ENCODE data around the gene PNMA5.
"Not testable (repeated sequence)": the region's sequence is repeated elsewhere in the genome, so short reads cannot be mapped to it uniquely, and the experiment has no call there.

The PNMA5 gene

DNA sequence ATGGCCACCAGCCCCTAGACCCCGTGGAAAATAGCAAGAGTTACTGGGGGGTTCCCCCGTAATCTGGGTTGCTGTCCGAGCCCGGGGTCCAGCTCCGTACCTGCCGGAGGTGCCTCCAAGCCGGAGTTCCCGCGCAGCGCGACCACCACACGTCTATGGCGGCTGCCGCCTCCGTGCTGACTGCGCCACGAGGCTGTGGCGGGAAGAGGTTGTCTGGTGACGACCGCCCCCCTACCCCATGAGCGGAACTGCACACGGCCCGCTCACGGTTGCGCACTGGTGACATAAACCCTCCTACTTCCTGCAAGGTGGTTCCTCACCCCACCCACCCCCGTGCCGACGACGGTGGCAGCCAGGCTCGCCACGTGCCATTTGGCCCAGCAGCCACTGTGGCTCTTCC lies at the start of gene PNMA5:
TSS of gene PNMA5 (minus strand) at position 184 of the 400 bp plus-strand sequence. CDS start 2,518 bp downstream, outside the sequence.
- no peak for DNase-seq (ENCODE audit: low spot score in 2 of 2)
- H3K36me3 Mint-ChIP-seq = no peaks in the 10 kb centered on the region
- H3K9me3 Mint-ChIP-seq = no peaks in the 10 kb centered on the region
- H3K4me1 Mint-ChIP-seq = peaks cover 7% of the 10 kb centered on the region
- H3K27ac Mint-ChIP-seq = no peak within 1 kb of the TSS
- ATAC-seq (ENCODE audit: low read depth) = no peak
- H3K4me3 Mint-ChIP-seq = no peak within 1 kb of the TSS
- no peaks in the 10 kb centered on the region for H3K27me3 Mint-ChIP-seq

DNA sequence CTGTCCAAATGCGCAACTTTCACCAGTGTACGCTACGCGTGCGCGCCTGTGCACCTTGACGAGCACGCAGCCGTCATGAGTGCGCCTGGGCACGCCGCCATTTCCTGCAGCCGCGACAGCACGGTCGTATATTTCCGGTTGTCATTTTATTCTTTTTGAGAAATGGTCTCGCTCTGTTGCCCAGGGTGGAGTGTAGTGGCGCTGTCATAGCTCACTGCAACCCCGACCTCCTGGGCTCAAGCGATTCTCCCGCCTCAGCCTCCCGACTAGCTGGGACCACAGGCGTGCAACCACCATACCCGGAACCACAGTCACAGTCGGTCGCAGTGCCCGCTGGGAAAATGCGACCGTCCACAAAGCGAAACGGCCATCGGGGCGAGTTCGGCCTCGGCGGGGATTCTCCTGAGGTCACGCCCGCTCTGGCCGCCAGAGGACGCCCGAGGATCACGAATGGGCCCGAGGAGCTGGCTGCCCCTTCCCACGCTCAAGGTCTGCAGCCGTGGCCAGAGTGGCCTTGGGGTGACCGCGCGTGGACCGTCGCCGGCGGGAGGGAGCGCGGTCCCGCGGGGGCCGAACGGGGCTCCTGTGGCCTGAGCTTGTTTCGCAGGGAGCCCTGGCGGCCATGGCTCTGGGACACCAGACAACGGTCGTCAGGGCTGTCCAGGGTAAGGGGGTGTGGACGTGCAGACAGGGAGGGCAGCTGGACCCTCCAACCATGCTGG lies 38.6 kb upstream of the PNMA5 start:
- no peaks in the 10 kb centered on the region for H3K4me1 Mint-ChIP-seq
- peak; percentile 60 to 70 for DNase-seq (ENCODE audit: low spot score in 2 of 2)
- H3K27ac Mint-ChIP-seq = peak overlapping the region; percentile 88
- H3K4me3 Mint-ChIP-seq = peak overlapping the region; percentile 88
- H3K9me3 Mint-ChIP-seq = no peaks in the 10 kb centered on the region
- peak; percentile 83 for ATAC-seq (ENCODE audit: low read depth)
- H3K36me3 Mint-ChIP-seq = peaks cover 8% of the 10 kb centered on the region
- no peaks in the 10 kb centered on the region for H3K27me3 Mint-ChIP-seq

DNA sequence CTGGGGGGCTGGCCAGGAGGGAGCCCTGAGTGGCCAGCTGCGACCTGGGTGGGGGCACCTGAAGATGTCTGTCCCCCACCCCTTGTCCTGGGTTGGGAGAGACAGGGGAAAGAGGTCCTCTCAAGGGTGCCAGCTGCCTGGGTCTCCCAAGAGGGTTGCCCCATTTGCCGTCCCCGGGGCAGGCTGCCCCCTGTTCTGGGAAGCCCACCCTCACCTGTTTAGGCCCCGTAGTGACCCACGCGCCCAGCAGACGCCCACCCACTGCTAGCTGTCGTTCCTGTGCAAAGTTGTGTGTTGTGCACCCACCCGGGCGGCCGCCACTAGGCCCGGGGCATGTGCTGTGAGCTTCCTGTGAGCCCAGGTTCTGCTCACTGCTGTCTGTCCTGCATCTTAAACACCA lies 36.9 kb upstream of the PNMA5 start:
- Mint-ChIP-seq H3K27me3 (no peaks in the 10 kb centered on the region), H3K27ac (no peak overlapping the region), H3K4me1 (no peaks in the 10 kb centered on the region), H3K4me3 (no peak overlapping the region), H3K36me3 (peaks cover under 1% of the 10 kb centered on the region), H3K9me3 (no peaks in the 10 kb centered on the region)
- DNase-seq (ENCODE audit: low spot score in 2 of 2) (no peak), ATAC-seq (ENCODE audit: low read depth) (no peak)

DNA sequence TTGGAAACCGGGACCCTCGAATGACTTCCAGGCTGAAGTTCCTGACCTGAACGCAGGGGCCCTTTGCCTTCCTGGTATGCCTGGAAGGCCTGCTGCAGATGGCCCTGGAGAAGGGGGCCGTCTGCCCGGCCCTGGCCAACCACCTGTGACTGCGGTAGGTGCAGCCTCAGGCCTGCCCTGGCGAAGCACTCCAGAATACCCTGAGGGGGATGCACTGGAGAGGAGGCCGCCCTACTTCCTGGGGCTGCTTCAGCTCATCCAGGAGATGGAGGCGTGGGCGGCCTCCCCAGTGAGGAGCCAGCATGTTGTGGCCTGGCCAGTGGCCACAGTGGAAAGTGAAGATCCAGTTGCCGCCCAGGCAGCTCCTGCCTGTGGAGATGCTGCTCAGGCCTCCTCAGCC lies 36.0 kb upstream of the PNMA5 start:
- Mint-ChIP-seq H3K27ac (no peak overlapping the region), H3K4me1 (no peaks in the 10 kb centered on the region), H3K9me3 (no peaks in the 10 kb centered on the region), H3K36me3 (no peaks in the 10 kb centered on the region), H3K27me3 (no peaks in the 10 kb centered on the region), H3K4me3 (no peak overlapping the region)
- ATAC-seq (ENCODE audit: low read depth) (no peak), DNase-seq (ENCODE audit: low spot score in 2 of 2) (no peak)

DNA sequence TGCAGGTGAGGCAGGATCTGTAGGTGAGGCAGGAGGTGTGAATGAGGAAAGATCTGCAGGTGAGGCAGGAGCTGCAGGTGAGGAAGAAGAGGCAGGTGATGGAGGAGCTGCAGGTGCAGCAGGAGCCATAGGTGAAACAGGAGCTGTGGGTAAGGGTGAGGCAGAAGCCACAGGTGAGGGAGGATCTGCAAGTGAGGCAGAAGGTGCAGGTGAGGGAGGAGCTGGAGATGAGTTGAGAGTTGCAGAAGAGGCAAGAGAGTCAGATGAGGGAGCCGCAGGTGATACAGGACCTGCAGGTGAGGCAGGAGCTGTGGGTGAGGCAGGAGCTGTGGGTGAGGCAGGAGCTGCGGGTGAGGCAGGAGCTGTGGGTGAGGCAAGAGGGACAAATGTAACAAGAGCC lies 35.2 kb upstream of the PNMA5 start:
- no peaks in the 10 kb centered on the region for H3K36me3 Mint-ChIP-seq
- no peak overlapping the region for H3K27ac Mint-ChIP-seq
- DNase-seq (ENCODE audit: low spot score in 2 of 2) (no peak), ATAC-seq (ENCODE audit: low read depth) (no peak)
- no peaks in the 10 kb centered on the region for H3K9me3 Mint-ChIP-seq
- H3K4me1 Mint-ChIP-seq = no peaks in the 10 kb centered on the region
- no peak overlapping the region for H3K4me3 Mint-ChIP-seq
- H3K27me3 Mint-ChIP-seq = no peaks in the 10 kb centered on the region

DNA sequence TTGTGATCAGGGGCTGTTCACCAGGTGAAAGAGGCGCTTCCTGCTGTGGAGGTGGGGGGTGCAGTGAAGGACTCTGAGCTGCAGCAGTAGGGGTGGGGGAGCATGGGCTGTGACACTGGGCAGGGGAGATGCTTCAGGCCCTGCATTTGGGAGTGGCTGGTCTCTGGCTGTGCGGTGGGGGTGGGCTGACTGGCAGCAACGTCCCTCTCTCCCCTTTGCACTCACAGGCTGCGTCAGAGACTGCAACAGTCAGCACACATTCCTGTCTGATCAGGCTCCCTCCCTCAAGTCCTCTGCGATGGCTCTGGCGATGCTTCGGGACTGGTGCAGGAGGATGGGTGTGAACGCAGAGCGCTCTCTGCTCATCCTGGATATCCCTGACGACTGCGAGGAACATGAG lies 34.6 kb upstream of the PNMA5 start:
- ATAC-seq (ENCODE audit: low read depth) = not testable (repeated sequence)

DNA sequence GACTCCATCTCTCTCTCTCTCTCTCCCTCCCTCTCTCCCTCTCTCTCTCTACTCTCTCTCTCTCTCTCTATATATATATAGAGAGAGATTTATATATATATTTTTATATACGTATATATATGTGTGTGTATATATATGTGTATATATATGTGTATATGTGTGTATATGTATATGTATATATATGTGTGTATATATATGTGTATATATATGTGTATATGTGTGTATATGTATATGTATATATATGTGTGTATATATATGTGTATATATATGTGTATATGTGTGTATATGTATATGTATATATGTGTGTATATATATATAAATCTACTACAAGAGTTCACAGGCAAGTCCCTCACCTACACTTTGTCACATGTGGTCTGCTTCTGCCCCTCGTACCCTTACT lies 32.6 kb upstream of the PNMA5 start:
- not testable (repeated sequence) for H3K36me3 Mint-ChIP-seq; H3K4me3 Mint-ChIP-seq; H3K4me1 Mint-ChIP-seq; ATAC-seq (ENCODE audit: low read depth); H3K27me3 Mint-ChIP-seq; H3K9me3 Mint-ChIP-seq; H3K27ac Mint-ChIP-seq; DNase-seq (ENCODE audit: low spot score in 2 of 2)

More for the DNA sequence above, 34.6 kb upstream of the PNMA5 start:
- not testable (repeated sequence) for H3K36me3 Mint-ChIP-seq; H3K4me3 Mint-ChIP-seq; DNase-seq (ENCODE audit: low spot score in 2 of 2); H3K27ac Mint-ChIP-seq; H3K27me3 Mint-ChIP-seq; H3K9me3 Mint-ChIP-seq; H3K4me1 Mint-ChIP-seq

DNA sequence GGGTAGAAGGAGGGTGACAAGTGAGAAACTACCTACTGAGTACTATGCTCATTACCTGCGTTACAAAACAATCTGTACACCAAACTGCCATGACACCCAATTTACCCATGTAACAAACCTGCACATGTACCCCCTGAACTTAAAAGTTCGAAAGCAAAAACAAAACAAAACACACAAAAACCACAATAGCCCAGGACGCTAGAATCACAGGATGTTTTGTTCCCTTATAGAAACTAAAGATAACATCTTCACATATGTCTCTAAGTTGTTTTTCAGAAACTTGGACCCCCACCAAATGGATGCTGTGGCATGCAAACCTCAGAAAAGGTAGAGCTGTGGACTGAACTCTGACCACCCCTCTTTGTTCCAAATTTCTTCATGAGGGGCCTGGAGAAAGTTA lies 25.2 kb upstream of the PNMA5 start:
- Mint-ChIP-seq H3K27me3 (peaks cover 7% of the 10 kb centered on the region), H3K27ac (no peak overlapping the region), H3K4me3 (no peak overlapping the region), H3K4me1 (no peaks in the 10 kb centered on the region), H3K36me3 (no peaks in the 10 kb centered on the region), H3K9me3 (no peaks in the 10 kb centered on the region)
- no peak for DNase-seq (ENCODE audit: low spot score in 2 of 2)
- ATAC-seq (ENCODE audit: low read depth) = no peak

DNA sequence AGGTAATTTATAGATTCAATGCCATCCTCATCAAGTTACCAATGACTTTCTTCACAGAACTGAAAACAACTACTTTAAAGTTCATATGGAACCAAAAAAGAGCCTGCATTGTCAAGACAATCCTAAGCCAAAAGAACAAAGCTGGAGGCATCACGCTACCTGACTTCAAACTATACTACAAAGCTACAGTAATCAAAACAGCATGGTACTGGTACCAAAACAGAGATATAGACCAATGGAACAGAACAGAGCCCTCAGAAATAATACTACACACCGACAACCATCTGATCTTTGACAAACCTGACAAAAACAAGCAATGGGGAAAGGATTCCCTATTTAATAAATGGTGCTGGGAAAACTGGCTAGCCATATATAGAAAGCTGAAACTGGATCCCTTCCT lies 23.3 kb upstream of the PNMA5 start:
- DNase-seq (ENCODE audit: low spot score in 2 of 2); ATAC-seq (ENCODE audit: low read depth); H3K27ac Mint-ChIP-seq; H3K4me1 Mint-ChIP-seq; H3K4me3 Mint-ChIP-seq; H3K36me3 Mint-ChIP-seq; H3K27me3 Mint-ChIP-seq; H3K9me3 Mint-ChIP-seq: not testable (repeated sequence)

DNA sequence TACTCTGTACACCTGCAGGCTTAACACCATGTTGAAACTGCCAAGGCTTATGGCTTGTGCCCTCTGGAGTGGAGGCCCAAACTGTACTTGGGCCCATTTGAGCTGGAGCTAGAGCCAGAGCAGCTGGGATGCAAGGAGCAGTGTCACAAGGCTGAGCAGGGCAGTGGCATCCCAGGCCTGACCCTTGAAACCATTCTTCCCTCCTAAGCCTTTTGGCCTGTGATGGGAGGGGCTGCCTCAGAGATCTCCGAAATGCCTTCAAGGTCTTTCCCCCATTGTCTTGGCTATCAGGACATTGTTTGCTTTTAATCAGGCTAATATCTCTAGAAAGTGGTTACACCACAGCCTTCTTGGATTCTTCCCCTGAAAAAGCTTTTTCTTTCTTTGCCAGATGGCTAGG lies 10.9 kb upstream of the PNMA5 start:
- no peaks in the 10 kb centered on the region for H3K4me1 Mint-ChIP-seq
- no peak overlapping the region for H3K27ac Mint-ChIP-seq
- H3K9me3 Mint-ChIP-seq = no peaks in the 10 kb centered on the region
- peaks cover 4% of the 10 kb centered on the region for H3K27me3 Mint-ChIP-seq
- H3K36me3 Mint-ChIP-seq = peaks cover 2% of the 10 kb centered on the region
- DNase-seq (ENCODE audit: low spot score in 2 of 2) (no peak), ATAC-seq (ENCODE audit: low read depth) (no peak)
- no peak overlapping the region for H3K4me3 Mint-ChIP-seq

DNA sequence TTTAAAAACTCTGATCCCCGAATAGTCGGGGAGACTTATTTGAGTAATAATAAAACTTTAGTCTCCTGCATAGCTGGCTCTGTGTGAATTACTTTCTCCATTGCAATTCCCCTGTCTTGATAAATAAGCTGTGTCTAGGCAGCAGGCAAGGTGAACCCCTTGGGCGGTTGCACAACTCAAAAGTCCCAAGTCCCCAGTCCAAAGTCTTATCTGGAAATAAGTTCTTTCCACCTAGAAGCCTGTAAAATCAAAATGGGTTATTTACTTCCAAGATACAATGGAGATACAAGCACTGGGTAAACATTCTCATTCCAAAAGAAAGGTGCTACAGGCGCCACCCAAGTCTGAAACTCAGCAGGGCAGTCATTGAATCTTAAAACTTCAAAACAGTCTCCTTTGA lies 10.1 kb upstream of the PNMA5 start:
- ATAC-seq (ENCODE audit: low read depth) (no peak), DNase-seq (ENCODE audit: low spot score in 2 of 2) (no peak)
- H3K4me1 Mint-ChIP-seq = no peaks in the 10 kb centered on the region
- H3K9me3 Mint-ChIP-seq = no peaks in the 10 kb centered on the region
- peaks cover 4% of the 10 kb centered on the region for H3K27me3 Mint-ChIP-seq
- peaks cover 2% of the 10 kb centered on the region for H3K36me3 Mint-ChIP-seq
- no peak overlapping the region for H3K4me3 Mint-ChIP-seq
- no peak overlapping the region for H3K27ac Mint-ChIP-seq

DNA sequence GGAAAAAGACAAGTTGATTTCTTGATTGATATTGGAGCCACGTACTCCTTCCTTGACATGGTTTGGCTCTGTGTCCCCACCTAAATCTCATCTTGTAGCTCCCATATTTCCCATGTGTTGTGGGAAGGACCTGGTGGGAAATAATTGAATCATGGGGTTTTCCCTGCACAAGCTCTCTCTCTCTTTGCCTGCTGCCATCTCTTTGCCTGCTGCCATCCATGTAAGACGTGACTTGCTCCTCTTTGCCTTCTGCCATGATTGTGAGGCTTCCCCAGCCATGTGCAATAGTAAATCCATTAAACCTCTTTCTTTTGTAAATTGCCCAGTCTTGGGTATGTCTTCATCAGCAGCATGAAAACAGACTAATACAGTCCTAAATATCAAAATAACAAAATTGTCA lies 8.3 kb upstream of the PNMA5 start:
- H3K4me3 Mint-ChIP-seq; H3K27me3 Mint-ChIP-seq; ATAC-seq (ENCODE audit: low read depth); H3K9me3 Mint-ChIP-seq; H3K27ac Mint-ChIP-seq; DNase-seq (ENCODE audit: low spot score in 2 of 2); H3K4me1 Mint-ChIP-seq; H3K36me3 Mint-ChIP-seq: not testable (repeated sequence)

DNA sequence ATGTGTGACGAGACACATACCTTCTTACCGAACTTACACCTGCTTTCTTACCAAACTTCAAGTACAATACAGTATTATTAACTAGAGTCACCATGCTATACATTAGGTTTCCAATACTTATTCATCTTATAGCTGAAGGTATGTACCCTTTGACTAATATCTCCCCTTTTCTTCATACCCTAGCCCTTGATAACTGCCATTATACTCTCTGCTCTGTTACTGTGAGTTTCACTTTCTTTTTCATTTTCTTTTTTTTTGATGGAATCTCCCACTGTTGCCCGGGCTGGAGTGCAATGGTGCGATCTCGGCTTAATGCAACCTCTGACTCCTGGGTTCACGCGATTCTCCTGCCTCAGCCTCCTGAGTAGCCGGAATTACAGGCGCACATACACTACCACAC lies 3.4 kb upstream of the PNMA5 start:
- H3K27ac Mint-ChIP-seq = no peak overlapping the region
- H3K4me1 Mint-ChIP-seq = peaks cover 3% of the 10 kb centered on the region
- H3K36me3 Mint-ChIP-seq = peaks cover 2% of the 10 kb centered on the region
- no peaks in the 10 kb centered on the region for H3K9me3 Mint-ChIP-seq
- peaks cover 2% of the 10 kb centered on the region for H3K27me3 Mint-ChIP-seq
- ATAC-seq (ENCODE audit: low read depth) (no peak), DNase-seq (ENCODE audit: low spot score in 2 of 2) (no peak)
- no peak overlapping the region for H3K4me3 Mint-ChIP-seq

DNA sequence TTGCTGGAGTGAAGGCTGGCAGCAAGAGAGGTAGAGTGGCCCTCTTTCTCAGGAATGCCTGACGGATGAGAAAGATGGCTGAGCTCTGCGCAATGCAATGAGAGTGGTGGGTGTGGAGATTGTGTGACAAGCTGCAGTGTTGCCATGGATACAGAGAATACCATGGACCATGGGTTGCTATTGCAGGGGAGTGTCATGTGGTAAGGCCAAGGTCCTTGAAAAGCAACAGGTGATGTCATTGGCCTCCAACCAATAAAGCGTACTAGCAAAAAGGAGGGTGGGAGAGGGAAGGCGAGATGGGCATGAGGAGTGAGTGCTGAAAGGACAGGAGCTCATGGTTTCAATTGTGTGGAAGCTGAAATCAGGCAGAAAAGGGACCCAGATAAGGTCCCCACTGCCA lies 1.8 kb downstream of the PNMA5 start:
- Mint-ChIP-seq H3K4me1 (peaks cover 11% of the 10 kb centered on the region), H3K4me3 (no peak overlapping the region), H3K27me3 (no peaks in the 10 kb centered on the region), H3K9me3 (no peaks in the 10 kb centered on the region), H3K36me3 (no peaks in the 10 kb centered on the region), H3K27ac (no peak overlapping the region)
- DNase-seq (ENCODE audit: low spot score in 2 of 2) = no peak
- no peak for ATAC-seq (ENCODE audit: low read depth)

DNA sequence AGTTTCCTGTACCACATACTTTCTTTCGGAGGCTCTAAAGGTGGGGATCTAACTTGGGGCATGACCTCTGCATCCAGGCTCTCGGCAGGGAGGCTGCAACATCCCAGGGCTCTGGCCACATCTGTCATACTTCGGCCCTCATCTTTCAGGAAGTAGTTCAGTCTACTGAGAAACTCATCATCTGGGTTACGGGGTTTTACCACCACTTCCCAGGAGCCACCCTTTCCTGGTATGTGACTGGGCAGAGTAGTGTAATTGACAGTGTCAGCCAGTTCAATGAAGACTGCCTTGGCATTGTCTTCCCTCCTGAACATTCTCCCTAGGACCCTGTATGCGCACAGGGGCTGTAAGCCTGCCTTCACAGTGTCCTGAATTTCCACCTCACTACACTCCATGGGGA lies 2.8 kb downstream of the PNMA5 start:
- ATAC-seq (ENCODE audit: low read depth) (no peak), DNase-seq (ENCODE audit: low spot score in 2 of 2) (no peak)
- Mint-ChIP-seq H3K4me3 (no peak overlapping the region), H3K4me1 (peaks cover 11% of the 10 kb centered on the region), H3K27ac (no peak overlapping the region), H3K9me3 (no peaks in the 10 kb centered on the region), H3K36me3 (no peaks in the 10 kb centered on the region), H3K27me3 (no peaks in the 10 kb centered on the region)
